GM12878 (cell line): ENCODE results near the gene EFHD1. TPM values are rescaled to one million over a fixed set of nuclear protein-coding genes. Genes with fewer than 3 reads are reported as not detected.

Experiments
- ATAC-seq: fragments of 200-7000 bp; cut with Tn5 transposase; 3 replicates; pipeline ENCODE4 v1.9.1; 2020; ENCODE audit warnings: mild to moderate bottlenecking, moderate library complexity
- BruUV-seq: library from RNA; stranded (reverse); fragments of 400-500 nt; replicated peaks from 2 replicates; lab custom pipeline; 2021; lab: Mats Ljungman, UMichigan
- CTCF ChIA-PET: fragments of 300-600 bp; sonication (Branson Sonifier 250); formaldehyde crosslinking; extraction: SDS; loops from one replicate; lab custom pipeline; 2021; ENCODE audit warnings: inconsistent platforms; lab: Yijun Ruan, JAX
- POLR2A ChIA-PET: fragments of 350-600 bp; formaldehyde crosslinking; extraction: SDS; loops from one replicate; lab custom pipeline; 2021; ENCODE audit warnings: inconsistent platforms; lab: Charles Lee
- RAD21 ChIA-PET: fragments of 300-600 bp; sonication (Branson Sonifier 250); formaldehyde crosslinking; loops from one replicate; lab custom pipeline; 2023; ENCODE audit warnings: antibody characterized with exemption; ENCODE audit not compliant: unreplicated experiment; lab: Charles Lee
- SMC1A ChIA-PET: fragments of 300-600 bp; sonication (Branson Sonifier 250); formaldehyde crosslinking; loops from one replicate; lab custom pipeline; 2023; ENCODE audit not compliant: unreplicated experiment, uncharacterized antibody; lab: Charles Lee
- DNase-seq: peaks from one replicate; pipeline ENCODE4 v3.0.0-alpha.2; 2011; ENCODE audit warnings: low read depth, low spot score
- FAIRE-seq: peaks from 3 replicates; lab custom pipeline; 2011; peaks lifted over from hg19 to GRCh38; lab: Jason Lieb, UNC
- H2AFZ ChIP-seq: 2 replicates; pipeline ENCODE4 v1.6.0; 2011; ENCODE audit warnings: low read depth, low read length, control low read depth; ENCODE audit not compliant: control insufficient read depth
- H3K27ac ChIP-seq: 2 replicates; pipeline ENCODE4 v1.5.1; 2011; ENCODE audit warnings: control low read depth; ENCODE audit not compliant: control insufficient read depth, insufficient read depth
- H3K27me3 ChIP-seq, 2 experiments: replicated peaks in 1 of 2; 2 replicates each; pipeline versions ENCODE4 v1.6.0 to v1.6.1; 2011; ENCODE audit warnings: low read length in 1 of 2; ENCODE audit not compliant: control insufficient read depth in 2 of 2, insufficient read depth in 2 of 2
- H3K36me3 ChIP-seq, 2 experiments: 2 replicates each; pipeline ENCODE4 v1.5.1; 2011; ENCODE audit warnings: low read length in 1 of 2; ENCODE audit not compliant: control insufficient read depth in 2 of 2, insufficient read depth in 2 of 2
- H3K4me1 ChIP-seq: 2 replicates; pipeline ENCODE4 v1.6.1; 2011; ENCODE audit warnings: mild to moderate bottlenecking, low read length, moderate library complexity, mixed read lengths; ENCODE audit not compliant: control insufficient read depth, insufficient read depth
- H3K4me2 ChIP-seq: 2 replicates; pipeline ENCODE4 v1.6.0; 2011; ENCODE audit warnings: control low read depth; ENCODE audit not compliant: control insufficient read depth, insufficient read depth
- H3K4me3 ChIP-seq: fragments of 200-600 bp; sonication (generic); 2 replicates; pipeline ENCODE4 v1.5.1; 2016
- H3K79me2 ChIP-seq: 2 replicates; pipeline ENCODE4 v1.6.0; 2011; ENCODE audit warnings: low read length; ENCODE audit not compliant: control insufficient read depth, insufficient read depth
- H3K9ac ChIP-seq: 2 replicates; pipeline ENCODE4 v1.8.0; 2011; ENCODE audit warnings: low read length, control low read depth, mixed read lengths; ENCODE audit not compliant: control insufficient read depth, insufficient read depth
- H3K9me3 ChIP-seq: replicated peaks from 3 replicates; pipeline ENCODE4 v1.5.1; 2011; ENCODE audit warnings: mild to moderate bottlenecking, low read length; ENCODE audit not compliant: control insufficient read depth, insufficient read depth
- H4K20me1 ChIP-seq: 2 replicates; pipeline ENCODE4 v1.6.0; 2011; ENCODE audit not compliant: control insufficient read depth, insufficient read depth
- ATF7 ChIP-seq: fragments of 450-650 bp; IDR thresholded peaks from 2 replicates; pipeline ENCODE4 v1.6.1; 2016; ENCODE audit warnings: low read depth, mild to moderate bottlenecking
- CHD4 ChIP-seq: fragments of 200-600 bp; sonication (generic); IDR thresholded peaks from 2 replicates; pipeline ENCODE4 v1.6.1; 2016; ENCODE audit warnings: mild to moderate bottlenecking
- CREB1 ChIP-seq: IDR thresholded peaks from 2 replicates; pipeline ENCODE4 v1.6.1; 2012; ENCODE audit warnings: low read depth, mild to moderate bottlenecking, inconsistent platforms
- ESRRA ChIP-seq: IDR thresholded peaks from 2 replicates; pipeline ENCODE4 v1.6.1; 2012; ENCODE audit warnings: mild to moderate bottlenecking, low read length, improper control_type of control experiment
- HDGF ChIP-seq: fragments of 450-650 bp; IDR thresholded peaks from 2 replicates; pipeline ENCODE4 v1.6.1; 2016; ENCODE audit warnings: antibody characterized with exemption
- JUNB ChIP-seq: IDR thresholded peaks from 2 replicates; pipeline ENCODE4 v1.6.1; 2016; ENCODE audit warnings: antibody characterized with exemption, mild to moderate bottlenecking
- MTA3 ChIP-seq: IDR thresholded peaks from 2 replicates; pipeline ENCODE4 v1.6.1; 2012; ENCODE audit warnings: low read length, inconsistent platforms, borderline replicate concordance
- SIN3A ChIP-seq: IDR thresholded peaks from 2 replicates; pipeline ENCODE4 v1.6.1; 2012; ENCODE audit warnings: low read depth, low read length, improper control_type of control experiment
- SP1 ChIP-seq: IDR thresholded peaks from one replicate; pipeline ENCODE4 v1.6.1; 2011; ENCODE audit warnings: low read depth, low read length
- STAT3 ChIP-seq: IDR thresholded peaks from 2 replicates; pipeline ENCODE4 v1.6.1; 2011; ENCODE audit warnings: low read depth, low read length, improper control_type of control experiment
- ZBED1 ChIP-seq: IDR thresholded peaks from 2 replicates; pipeline ENCODE4 v1.6.1; 2016; ENCODE audit warnings: borderline replicate concordance
- ZNF207 ChIP-seq: fragments of 450-650 bp; IDR thresholded peaks from 2 replicates; pipeline ENCODE4 v1.6.1; 2014; ENCODE audit warnings: antibody characterized with exemption, mild to moderate bottlenecking, borderline replicate concordance
- ZNF217 ChIP-seq: fragments of 450-650 bp; IDR thresholded peaks from 2 replicates; pipeline ENCODE4 v1.6.1; 2017; ENCODE audit warnings: antibody characterized with exemption, mild to moderate bottlenecking
- ZNF622 ChIP-seq: fragments of 450-650 bp; IDR thresholded peaks from 2 replicates; pipeline ENCODE4 v1.6.1; 2017; ENCODE audit warnings: mild to moderate bottlenecking, inconsistent platforms
- ZZZ3 ChIP-seq: IDR thresholded peaks from 2 replicates; pipeline ENCODE4 v1.6.1; 2011; ENCODE audit warnings: low read depth; ENCODE audit not compliant: control insufficient read depth, insufficient read length
- in situ Hi-C: fragments of 300-500 bp; cut with MboI; formaldehyde crosslinking; loops from 9 replicates; pipeline ENCODE4 v1.14.3; 2018; ENCODE audit warnings: mixed read lengths
- intact Hi-C: fragments of 100-400 bp; cut with micrococcal nuclease; formaldehyde crosslinking; loops from one replicate; pipeline ENCODE4 v1.14.2; 2022; ENCODE audit not compliant: unreplicated experiment
- polyA plus RNA-seq, 11 experiments: library from polyadenylated mRNA; depleted of rRNA in 4 of 11; unstranded in 6 of 11; stranded (reverse) in 5 of 11; fragments of >200 nt; fragmentation: Nextera tagmentation in 4 of 11; fragmentation: Illumina TruSeq in 1 of 11; extraction: Ambion mirVana in 4 of 11; extraction: Trizol in 1 of 11; gene quantifications; 1 replicate in 1 of 11; 2 replicates in 10 of 11; pipeline versions ENCODE4 v1.2.1 to v1.2.3, GENCODE V29; 2011 to 2016; ENCODE audit warnings: inconsistent platforms in 2 of 11, missing spikeins in 2 of 11, low read depth in 1 of 11
- total RNA-seq, 4 experiments: library from RNA; depleted of rRNA in 3 of 4; stranded (reverse); fragments of >200 nt in 3 of 4; fragmentation: Illumina TruSeq in 1 of 4; extraction: Trizol in 1 of 4; gene quantifications; 2 replicates each; pipeline versions ENCODE4 v1.2.1 to v1.2.3, GENCODE V29; 2013 to 2021

EFHD1 gene
- total and polyA plus RNA-seq, 10 of the 15 experiments (the other 5 are each of a cell fraction or from before 2014, with no cell fraction given), result 0.07 TPM; not detected in 9

DNA sequence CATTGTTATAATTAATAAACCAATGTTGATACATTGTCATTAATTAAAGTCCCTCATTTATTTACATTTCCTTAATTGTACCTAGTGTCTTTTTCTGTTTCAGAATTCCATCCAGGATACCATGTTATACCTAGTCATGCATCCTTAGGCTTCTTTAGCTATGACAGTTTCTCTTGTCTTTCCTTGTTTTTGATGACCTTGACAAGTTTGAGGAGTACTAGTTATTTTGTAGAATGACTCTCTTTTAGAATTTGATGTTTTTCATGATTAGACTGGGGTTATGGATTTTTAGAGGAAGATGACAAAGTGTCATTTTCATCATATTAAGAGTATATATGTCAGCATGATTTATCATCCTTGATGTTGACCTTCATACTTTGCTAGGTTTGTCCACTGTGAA, 80.1 kb downstream of the EFHD1 start:
- ATAC-seq (no peak), FAIRE-seq (no peak)
- H3K9ac ChIP-seq, result no peak overlapping the region
- intact Hi-C loops (no loop called here), in situ Hi-C loops (no loop called here)
- no peaks in the 10 kb centered on the region for H3K4me1 ChIP-seq
- H3K27ac ChIP-seq, result no peak overlapping the region
- H3K27me3 ChIP-seq, result no peaks in the 10 kb centered on the region
- peaks cover 0 to 13% of the 10 kb centered on the region in 2 experiments; a peak in 3 of 4 replicates for H3K36me3 ChIP-seq
- H3K4me2 ChIP-seq, result no peak overlapping the region
- RAD21 ChIA-PET, result no interaction called here
- peaks cover 22% of the 10 kb centered on the region for H3K79me2 ChIP-seq
- SMC1A ChIA-PET, result no interaction called here
- H3K4me3 ChIP-seq, result no peak overlapping the region
- no TSS peak for BruUV-seq
- no peak for TF ChIP-seq ZNF207
- TF ChIP-seq JUNB, result no peak
- no peak for TF ChIP-seq ZZZ3
- no peak for TF ChIP-seq ATF7
- no peak for TF ChIP-seq ZNF622
- TF ChIP-seq SP1, result no peak
- no peak for TF ChIP-seq HDGF
- TF ChIP-seq MTA3, result no peak
- TF ChIP-seq CREB1, result no peak
- no peak for TF ChIP-seq ZNF217
- no peak for TF ChIP-seq CHD4
- no peak for TF ChIP-seq ZBED1
- no peak for TF ChIP-seq ESRRA
- TF ChIP-seq SIN3A, result no peak
- no peak for TF ChIP-seq STAT3
- TF ChIP-seq, all 136 proteins: peak for 0
- Histone ChIP-seq H3K9me3 (peaks cover 3% of the 10 kb centered on the region; the same call in 2 of the 3 replicates), H4K20me1 (no peaks in the 10 kb centered on the region), H2AFZ (no peak overlapping the region)
- ChIA-PET POLR2A (interaction anchor here (0.7 kb wide), 1 partner anchor 84 kb away, joined by 4 read pairs; no protein-coding TSS in a partner anchor), CTCF (interaction anchor here (1.1 to 1.2 kb wide), 2 partner anchors 18 to 341 kb away, joined by 4 read pairs; no protein-coding TSS in a partner anchor)
- DNase-seq, result no peak
